ENCODE data around the gene ZNF3.

The ZNF3 gene

DNA sequence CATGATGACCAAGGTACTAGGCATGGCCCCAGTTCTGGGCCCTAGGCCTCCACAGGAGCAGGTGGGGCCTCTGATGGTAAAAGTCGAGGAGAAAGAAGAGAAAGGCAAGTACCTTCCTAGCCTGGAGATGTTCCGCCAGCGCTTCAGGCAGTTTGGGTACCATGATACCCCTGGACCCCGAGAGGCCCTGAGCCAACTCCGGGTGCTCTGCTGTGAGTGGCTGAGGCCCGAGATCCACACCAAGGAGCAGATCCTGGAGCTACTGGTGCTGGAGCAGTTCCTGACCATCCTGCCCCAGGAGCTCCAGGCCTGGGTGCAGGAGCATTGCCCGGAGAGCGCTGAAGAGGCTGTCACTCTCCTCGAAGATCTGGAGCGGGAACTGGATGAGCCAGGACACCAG lies 24.5 kb downstream of the ZNF3 start:
- DNase-seq (ENCODE audit: extremely low read depth in 1 of 2, low read depth in 1 of 2), result no peak

DNA sequence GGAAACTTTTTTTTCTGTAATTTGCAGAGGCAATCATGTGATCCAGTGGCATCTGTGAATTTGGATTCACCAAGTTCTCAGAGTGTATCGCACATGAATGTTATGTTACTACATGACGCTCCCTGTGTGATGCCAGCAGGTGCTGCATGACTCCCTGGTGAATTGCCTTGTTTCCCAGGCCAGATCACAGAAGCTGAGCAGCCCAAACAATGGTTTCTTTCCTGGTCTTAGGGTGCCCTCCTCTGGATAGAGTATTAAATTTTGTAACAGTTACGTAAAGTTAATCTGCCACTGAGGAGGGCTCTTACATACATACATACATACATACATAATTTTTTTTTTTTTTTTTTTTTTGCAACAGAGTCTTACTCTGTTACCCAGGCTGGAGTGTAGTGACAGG lies 28.3 kb downstream of the ZNF3 start:
- DNase-seq (ENCODE audit: extremely low read depth in 1 of 2, low read depth in 1 of 2), result no peak

- no peak for DNase-seq (ENCODE audit: extremely low read depth in 1 of 2, low read depth in 1 of 2)
Measured at GRCh38 chr7:100051611-100052010, 29.9 kb downstream of the ZNF3 start.

- peak; percentile 48 to 81 for DNase-seq (ENCODE audit: extremely low read depth in 1 of 2, low read depth in 1 of 2)
Measured at GRCh38 chr7:100049441-100050291, 31.9 kb downstream of the ZNF3 start, which contains the start of gene ZSCAN21. Gene ZSCAN21, plus strand, starts transcription at chr7:100049774. Its CDS starts 7,233 bp downstream, at chr7:100057007.

DNA sequence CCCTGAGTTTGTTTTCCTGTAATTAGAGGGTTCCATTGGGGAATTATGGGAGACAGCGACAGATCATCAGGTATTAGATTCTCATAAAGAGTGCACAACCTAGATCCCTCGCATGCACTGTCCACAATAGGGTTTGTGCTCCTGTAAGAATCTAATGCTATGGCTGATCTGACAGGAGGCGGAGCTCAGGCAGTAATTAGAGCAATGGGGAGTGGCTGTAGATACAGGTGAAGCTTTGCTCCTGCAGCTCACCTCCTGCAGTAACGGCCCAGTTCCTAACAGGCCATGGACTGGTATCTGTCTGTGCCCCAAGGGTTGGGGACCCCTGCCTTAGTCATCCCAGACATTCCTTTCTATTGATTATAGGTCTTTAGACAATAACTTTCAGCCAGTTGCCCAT lies 32.8 kb downstream of the ZNF3 start:
- DNase-seq (ENCODE audit: extremely low read depth in 1 of 2, low read depth in 1 of 2), result no peak

DNA sequence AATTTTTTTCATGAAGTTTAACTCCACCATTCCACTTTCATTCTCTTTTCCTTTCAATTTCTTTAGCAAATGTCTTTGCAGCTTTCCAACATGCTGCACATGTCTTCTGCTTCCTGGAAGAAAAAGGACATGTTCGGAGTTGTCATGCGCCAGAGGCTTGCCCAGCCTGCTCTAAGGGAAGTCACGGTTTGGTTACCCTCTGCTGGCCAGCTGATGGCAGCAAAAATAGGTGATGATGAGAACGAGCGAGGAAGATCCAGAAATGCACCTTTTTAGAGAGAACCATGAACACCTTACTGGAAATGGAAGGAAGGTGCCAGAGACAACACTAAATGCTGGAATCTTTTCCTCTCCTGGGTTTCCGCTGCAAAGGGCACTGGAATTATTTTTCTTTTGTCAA lies 36.8 kb downstream of the ZNF3 start:
- no peak for DNase-seq (ENCODE audit: extremely low read depth in 1 of 2, low read depth in 1 of 2)

GRCh38 chr7:100040575-100040974 lies 40.9 kb downstream of the ZNF3 start:
- no peak for DNase-seq (ENCODE audit: extremely low read depth in 1 of 2, low read depth in 1 of 2)

DNA sequence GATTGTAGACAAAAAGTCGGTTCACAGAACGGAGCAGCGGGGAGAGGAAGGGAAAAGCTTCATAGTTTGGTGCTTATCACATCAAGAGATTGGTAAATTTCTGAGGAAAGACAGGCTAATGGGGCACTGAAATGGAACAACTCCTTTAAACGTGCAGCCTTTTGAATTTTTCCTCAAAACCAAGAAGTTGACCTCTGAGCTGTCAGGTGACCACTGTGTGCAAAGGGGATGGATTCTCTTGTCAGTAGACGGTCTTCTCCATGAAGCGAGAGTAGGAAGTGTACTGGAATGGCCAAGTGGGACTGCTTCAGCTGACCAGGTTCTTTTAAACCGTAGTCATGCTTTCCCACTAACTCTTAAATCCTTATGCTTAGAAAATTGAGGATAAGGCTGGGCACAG lies 43.2 kb downstream of the ZNF3 start:
- no peak for DNase-seq (ENCODE audit: extremely low read depth in 1 of 2, low read depth in 1 of 2)

- DNase-seq (ENCODE audit: extremely low read depth in 1 of 2, low read depth in 1 of 2), result no peak
Measured at GRCh38 chr7:100035876-100036275, 45.6 kb downstream of the ZNF3 start.

GRCh38 chr7:100034871-100035510 lies 46.5 kb downstream of the ZNF3 start:
- DNase-seq (ENCODE audit: extremely low read depth in 1 of 2, low read depth in 1 of 2), result no peak

- no peak for DNase-seq (ENCODE audit: extremely low read depth in 1 of 2, low read depth in 1 of 2)
Measured at GRCh38 chr7:100033526-100033925, 48.0 kb downstream of the ZNF3 start.

- no peak for DNase-seq (ENCODE audit: extremely low read depth in 1 of 2, low read depth in 1 of 2)
Measured at GRCh38 chr7:100029596-100029995, 51.9 kb downstream of the ZNF3 start.

GRCh38 chr7:100027197-100027596 lies 54.3 kb downstream of the ZNF3 start:
- no peak for DNase-seq (ENCODE audit: extremely low read depth in 1 of 2, low read depth in 1 of 2)

DNA sequence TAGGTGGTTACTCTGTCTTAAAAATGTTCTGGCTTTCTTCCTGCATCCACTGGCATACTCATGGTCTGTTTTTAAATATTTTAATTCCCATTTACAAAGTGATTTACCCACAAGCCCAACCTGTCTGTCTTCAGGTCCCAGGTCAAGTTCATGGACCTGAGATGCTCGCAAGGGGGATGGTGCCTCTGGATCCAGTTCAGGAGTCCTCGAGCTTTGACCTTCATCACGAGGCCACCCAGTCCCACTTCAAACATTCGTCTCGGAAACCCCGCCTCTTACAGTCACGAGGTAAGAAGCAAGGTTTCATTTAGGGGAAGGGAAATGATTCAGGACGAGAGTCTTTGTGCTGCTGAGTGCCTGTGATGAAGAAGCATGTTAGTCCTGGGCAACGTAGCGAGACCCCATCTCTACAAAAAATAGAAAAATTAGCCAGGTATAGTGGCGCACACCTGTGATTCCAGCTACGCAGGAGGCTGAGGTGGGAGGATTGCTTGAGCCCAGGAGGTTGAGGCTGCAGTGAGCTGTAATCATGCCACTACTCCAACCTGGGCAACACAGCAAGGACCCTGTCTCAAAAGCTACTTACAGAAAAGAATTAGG lies 57.4 kb downstream of the ZNF3 start:
- no peak for DNase-seq (ENCODE audit: extremely low read depth in 1 of 2, low read depth in 1 of 2)

DNA sequence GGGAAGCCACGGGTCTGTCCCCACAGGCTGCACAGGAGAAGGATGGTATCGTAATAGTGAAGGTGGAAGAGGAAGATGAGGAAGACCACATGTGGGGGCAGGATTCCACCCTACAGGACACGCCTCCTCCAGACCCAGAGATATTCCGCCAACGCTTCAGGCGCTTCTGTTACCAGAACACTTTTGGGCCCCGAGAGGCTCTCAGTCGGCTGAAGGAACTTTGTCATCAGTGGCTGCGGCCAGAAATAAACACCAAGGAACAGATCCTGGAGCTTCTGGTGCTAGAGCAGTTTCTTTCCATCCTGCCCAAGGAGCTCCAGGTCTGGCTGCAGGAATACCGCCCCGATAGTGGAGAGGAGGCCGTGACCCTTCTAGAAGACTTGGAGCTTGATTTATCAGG lies 58.0 kb downstream of the ZNF3 start:
- DNase-seq (ENCODE audit: extremely low read depth in 1 of 2, low read depth in 1 of 2), result no peak

- DNase-seq (ENCODE audit: extremely low read depth in 1 of 2, low read depth in 1 of 2), result no peak
Measured at GRCh38 chr7:100022621-100023020, 58.9 kb downstream of the ZNF3 start.

DNA sequence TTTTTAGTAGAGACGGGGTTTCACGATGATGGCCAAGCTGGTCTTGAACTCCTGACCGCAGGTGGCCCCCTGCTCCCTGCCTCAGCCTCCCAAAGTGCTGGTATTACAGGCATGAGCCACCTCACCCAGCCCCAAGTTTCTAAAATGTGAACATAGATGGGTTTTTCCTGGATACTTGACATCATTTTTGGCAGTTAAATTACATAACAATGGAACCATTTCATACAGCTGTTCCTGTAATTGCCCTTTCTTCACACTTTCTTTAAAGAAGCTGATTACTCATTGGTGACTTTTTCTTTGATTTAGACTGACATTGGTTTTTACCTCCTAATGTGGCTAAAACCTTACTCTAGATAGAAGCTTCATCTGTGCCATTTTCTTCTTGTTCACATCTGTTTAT lies 60.2 kb downstream of the ZNF3 start:
- DNase-seq (ENCODE audit: extremely low read depth in 1 of 2, low read depth in 1 of 2), result no peak
